ENCODE measurements around the gene CTIF. TPM values are rescaled to one million over a fixed set of nuclear protein-coding genes. Genes with fewer than 3 reads are reported as not detected.

The CTIF gene
- total and polyA plus RNA-seq, 2 experiments from 2014 or later = 8.6 to 14.4 TPM

GRCh38 chr18:48669180-48669675, 130.4 kb downstream of the CTIF start (continued):
- TF ChIP-seq EZH2 (IDR thresholded peaks at IDR 0.05; ENCODE audit: low read depth, unreplicated experiment) (no peak), JUNB (IDR thresholded peaks at IDR 0.05; ENCODE audit: unreplicated experiment) (no peak), CREB1 (CRISPR knock-in tag; IDR thresholded peaks at IDR 0.05; ENCODE audit: low read depth) (no peak)

DNA sequence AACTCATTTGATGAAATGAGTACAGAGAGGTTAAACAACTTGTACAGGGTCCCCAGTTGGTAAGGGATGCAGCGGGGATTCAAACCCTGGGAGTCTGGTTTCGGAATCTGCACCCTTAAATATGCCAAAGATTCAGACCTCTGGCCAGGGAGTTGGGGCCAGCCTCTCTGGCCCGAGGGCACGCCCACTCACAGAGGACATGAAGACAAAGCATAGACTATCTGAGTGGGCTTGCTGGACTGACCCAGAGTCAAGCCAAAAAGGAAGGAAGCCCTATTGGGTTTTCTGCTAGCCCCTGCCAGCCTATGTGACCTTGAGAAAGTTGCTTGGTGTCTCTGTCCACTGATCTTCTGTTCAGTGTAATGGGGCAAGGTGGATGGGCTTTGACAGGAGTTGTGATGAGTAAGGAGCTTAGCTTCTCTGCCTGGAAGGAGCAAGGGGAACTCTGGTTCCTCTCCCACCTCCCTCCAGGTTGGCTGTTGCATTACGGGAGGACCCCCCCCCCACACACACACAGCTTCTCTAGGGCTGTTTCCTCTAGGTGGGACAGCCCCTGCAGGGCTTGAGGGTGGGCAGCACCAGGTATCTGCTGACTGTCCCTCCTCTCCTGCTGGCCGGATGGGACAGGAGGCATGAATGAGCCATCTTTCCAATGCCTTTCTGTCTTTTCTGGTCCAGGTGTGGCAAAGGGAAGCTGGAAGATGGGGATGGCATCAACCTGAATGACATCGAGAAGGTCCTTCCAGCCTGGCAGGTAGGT, 131.3 kb downstream of the CTIF start:
- no peak overlapping the region for H2AFZ ChIP-seq
- no peaks in the 10 kb centered on the region for H3F3A ChIP-seq (replicated peaks; ENCODE audit: low read depth)
- no peak overlapping the region for H3K4me2 ChIP-seq
- peaks cover 29% of the 10 kb centered on the region for H3K9me3 Mint-ChIP-seq
- H3K36me3 ChIP-seq (ENCODE audit: insufficient read depth) = peaks cover 5% of the 10 kb centered on the region; the same call in 1 of the 2 replicates
- H3K4me1 Mint-ChIP-seq = no peaks in the 10 kb centered on the region; the same call in 2 of the 3 replicates
- H3K27me3 ChIP-seq (ENCODE audit: insufficient read depth) = no peaks in the 10 kb centered on the region
- peaks cover 37% of the 10 kb centered on the region for H3K36me3 Mint-ChIP-seq (ENCODE audit: low read depth)
- DNase-seq (ENCODE audit: low spot score) = no peak
- no peaks in the 10 kb centered on the region for H3K4me1 ChIP-seq (ENCODE audit: insufficient read depth)
- H3K27me3 Mint-ChIP-seq (ENCODE audit: insufficient read depth, low read depth, poor library complexity) = peaks cover 7% of the 10 kb centered on the region
- no peak overlapping the region for H3K27ac Mint-ChIP-seq
- no peak overlapping the region for H3K4me3 ChIP-seq
- H3K9me2 ChIP-seq (ENCODE audit: insufficient read depth) = no peaks in the 10 kb centered on the region
- no peak overlapping the region for H3K4me3 Mint-ChIP-seq
- no peak for ATAC-seq
- no peak overlapping the region for H3K27ac ChIP-seq (ENCODE audit: low read depth)
- H3K79me2 ChIP-seq (replicated peaks; ENCODE audit: insufficient read depth) = no peaks in the 10 kb centered on the region
- no peaks in the 10 kb centered on the region for H4K20me1 ChIP-seq (replicated peaks; ENCODE audit: insufficient read depth)
- TF ChIP-seq STAT1 (IDR thresholded peaks at IDR 0.05; ENCODE audit: unreplicated experiment) (no peak), EZH2 (IDR thresholded peaks at IDR 0.05; ENCODE audit: low read depth, unreplicated experiment) (no peak), CTCF (conservative IDR thresholded peaks at IDR 0.05; ENCODE audit: low read depth in 2 of 2) (no peak), ZNF462 (CRISPR knock-in tag; IDR thresholded peaks at IDR 0.05) (no peak), EZH2phosphoT487 (IDR thresholded peaks at IDR 0.05; ENCODE audit: unreplicated experiment) (no peak), JUNB (IDR thresholded peaks at IDR 0.05; ENCODE audit: unreplicated experiment) (no peak), ZNF114 (CRISPR knock-in tag; IDR thresholded peaks at IDR 0.05) (no peak), POLR2AphosphoS5 (IDR thresholded peaks at IDR 0.05; ENCODE audit: low read depth) (no peak), NANOG (IDR thresholded peaks at IDR 0.05; ENCODE audit: borderline replicate concordance) (no peak), ZNF331 (CRISPR knock-in tag; IDR thresholded peaks at IDR 0.05; ENCODE audit: low read depth) (no peak)
- TF ChIP-seq, protein P1, sequence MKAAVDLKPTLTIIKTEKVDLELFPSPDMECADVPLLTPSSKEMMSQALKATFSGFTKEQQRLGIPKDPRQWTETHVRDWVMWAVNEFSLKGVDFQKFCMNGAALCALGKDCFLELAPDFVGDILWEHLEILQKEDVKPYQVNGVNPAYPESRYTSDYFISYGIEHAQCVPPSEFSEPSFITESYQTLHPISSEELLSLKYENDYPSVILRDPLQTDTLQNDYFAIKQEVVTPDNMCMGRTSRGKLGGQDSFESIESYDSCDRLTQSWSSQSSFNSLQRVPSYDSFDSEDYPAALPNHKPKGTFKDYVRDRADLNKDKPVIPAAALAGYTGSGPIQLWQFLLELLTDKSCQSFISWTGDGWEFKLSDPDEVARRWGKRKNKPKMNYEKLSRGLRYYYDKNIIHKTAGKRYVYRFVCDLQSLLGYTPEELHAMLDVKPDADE (IDR thresholded peaks at IDR 0.05) = no peak
